ENCODE data around the gene ZNRF3. TPM values are rescaled to one million over a fixed set of nuclear protein-coding genes. Genes with fewer than 3 reads are reported as not detected.

Gene ZNRF3
- total and polyA plus RNA-seq, 8 donors = 8.8 to 30.4 (median 27.2) TPM

GRCh38 chr22:28931844-28932567 is 48.6 kb downstream of the ZNRF3 start:
- no peak for DNase-seq
- intact Hi-C loops (cut with DNase I) = no loop called here
- Histone ChIP-seq H3K36me3 (no peaks in the 10 kb centered on the region), H3K27me3 (no peaks in the 10 kb centered on the region), H3K27ac (no peak overlapping the region), H3K4me3 (no peak overlapping the region), H3K4me1 (peaks cover 0 to 2% of the 10 kb centered on the region in 2 donors), H3K9me3 (no peaks in the 10 kb centered on the region)
- ATAC-seq = no peak
- TF ChIP-seq, protein P1, sequence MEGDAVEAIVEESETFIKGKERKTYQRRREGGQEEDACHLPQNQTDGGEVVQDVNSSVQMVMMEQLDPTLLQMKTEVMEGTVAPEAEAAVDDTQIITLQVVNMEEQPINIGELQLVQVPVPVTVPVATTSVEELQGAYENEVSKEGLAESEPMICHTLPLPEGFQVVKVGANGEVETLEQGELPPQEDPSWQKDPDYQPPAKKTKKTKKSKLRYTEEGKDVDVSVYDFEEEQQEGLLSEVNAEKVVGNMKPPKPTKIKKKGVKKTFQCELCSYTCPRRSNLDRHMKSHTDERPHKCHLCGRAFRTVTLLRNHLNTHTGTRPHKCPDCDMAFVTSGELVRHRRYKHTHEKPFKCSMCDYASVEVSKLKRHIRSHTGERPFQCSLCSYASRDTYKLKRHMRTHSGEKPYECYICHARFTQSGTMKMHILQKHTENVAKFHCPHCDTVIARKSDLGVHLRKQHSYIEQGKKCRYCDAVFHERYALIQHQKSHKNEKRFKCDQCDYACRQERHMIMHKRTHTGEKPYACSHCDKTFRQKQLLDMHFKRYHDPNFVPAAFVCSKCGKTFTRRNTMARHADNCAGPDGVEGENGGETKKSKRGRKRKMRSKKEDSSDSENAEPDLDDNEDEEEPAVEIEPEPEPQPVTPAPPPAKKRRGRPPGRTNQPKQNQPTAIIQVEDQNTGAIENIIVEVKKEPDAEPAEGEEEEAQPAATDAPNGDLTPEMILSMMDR (IDR thresholded peaks at IDR 0.05) = no peak

DNA sequence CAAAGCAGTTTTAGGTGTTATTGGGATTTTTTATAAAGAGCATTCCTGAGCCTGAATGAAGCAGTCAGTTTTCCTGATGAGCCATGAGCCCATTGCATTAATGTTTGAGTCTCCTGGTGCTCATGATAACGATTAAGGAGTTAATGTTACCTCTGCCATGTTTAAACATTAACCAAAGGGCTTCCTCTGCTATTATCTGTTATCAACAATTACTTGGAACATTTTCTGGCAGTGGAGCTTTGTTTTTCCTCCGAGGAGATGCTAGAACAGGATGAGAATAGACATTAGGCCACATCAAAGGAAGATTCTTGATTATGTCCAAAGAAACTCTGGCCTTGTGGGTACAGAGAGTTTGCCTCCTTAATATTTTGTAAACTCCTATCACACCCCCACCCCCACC is 49.9 kb downstream of the ZNRF3 start:
- no peaks in the 10 kb centered on the region for H3K9me3 ChIP-seq
- H3K27ac ChIP-seq = no peak overlapping the region
- TF ChIP-seq, protein P1 (IDR thresholded peaks at IDR 0.05) = no peak

DNA sequence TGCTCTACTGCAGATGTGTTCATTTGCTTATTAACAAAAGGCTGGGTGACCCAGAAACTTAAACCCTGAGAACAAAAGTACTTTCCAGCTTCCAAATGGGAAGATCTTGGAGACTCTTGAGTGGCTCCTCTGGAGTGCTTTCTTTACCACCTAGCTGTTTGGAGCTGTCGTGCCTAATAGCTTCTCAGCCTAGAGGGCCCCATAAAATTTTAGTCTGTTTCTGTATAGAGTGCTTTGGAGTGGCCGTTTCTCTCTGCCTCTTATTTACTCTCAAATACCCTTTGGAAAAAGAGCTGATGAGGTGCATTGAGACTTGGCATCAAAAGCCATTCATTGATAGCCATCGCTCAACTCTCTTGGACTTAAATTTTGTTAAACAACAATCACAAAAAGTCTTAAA is 50.7 kb downstream of the ZNRF3 start:
- ATAC-seq (peak; percentile 31), DNase-seq (no peak)
- Histone ChIP-seq H3K36me3 (no peaks in the 10 kb centered on the region), H3K9me3 (no peaks in the 10 kb centered on the region), H3K27ac (no peak overlapping the region), H3K27me3 (no peaks in the 10 kb centered on the region), H3K4me1 (peaks cover 0 to 2% of the 10 kb centered on the region in 2 donors), H3K4me3 (no peak overlapping the region)
- intact Hi-C loops (cut with DNase I) = no loop called here
- TF ChIP-seq, protein P1 (IDR thresholded peaks at IDR 0.05) = no peak

More for the DNA sequence above, 49.9 kb downstream of the ZNRF3 start:
- DNase-seq = no peak
- no peaks in the 10 kb centered on the region for H3K27me3 ChIP-seq
- peaks cover 0 to 2% of the 10 kb centered on the region in 2 donors for H3K4me1 ChIP-seq
- H3K4me3 ChIP-seq = no peak overlapping the region
- no peak for ATAC-seq
- intact Hi-C loops (cut with DNase I) = no loop called here
- no peaks in the 10 kb centered on the region for H3K36me3 ChIP-seq

GRCh38 chr22:28935140-28935539 is 51.8 kb downstream of the ZNRF3 start:
- no peaks in the 10 kb centered on the region for H3K36me3 ChIP-seq
- H3K4me1 ChIP-seq = peaks cover 0 to 2% of the 10 kb centered on the region in 2 donors
- intact Hi-C loops (cut with DNase I) = no loop called here
- no peaks in the 10 kb centered on the region for H3K9me3 ChIP-seq
- TF ChIP-seq, protein P1 (IDR thresholded peaks at IDR 0.05) = no peak
- ATAC-seq = no peak
- DNase-seq = no peak
- H3K27ac ChIP-seq = no peak overlapping the region
- H3K27me3 ChIP-seq = no peaks in the 10 kb centered on the region
- H3K4me3 ChIP-seq = no peak overlapping the region

DNA sequence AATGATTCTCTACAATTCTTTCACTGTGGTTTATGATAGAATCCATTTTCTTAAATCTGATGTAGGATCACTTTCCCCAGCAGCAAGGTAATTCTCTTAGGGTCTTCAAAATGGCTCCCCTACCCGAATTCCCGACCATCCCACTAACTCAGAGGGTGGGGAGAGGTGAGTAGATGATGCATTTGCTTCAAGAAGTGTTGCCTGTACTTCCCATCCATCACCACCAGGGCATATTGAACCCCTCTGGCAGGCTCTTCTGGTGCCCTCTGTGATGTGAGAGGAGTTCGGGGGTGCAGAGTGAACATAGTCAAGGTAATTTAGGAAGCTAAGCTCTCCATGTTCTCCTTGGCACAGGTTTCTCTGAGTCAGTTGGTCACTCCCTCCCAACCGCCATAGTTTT is 52.3 kb downstream of the ZNRF3 start:
- ATAC-seq = no peak
- intact Hi-C loops (cut with DNase I) = no loop called here

More for the DNA sequence above, 52.3 kb downstream of the ZNRF3 start:
- Histone ChIP-seq H3K36me3 (no peaks in the 10 kb centered on the region), H3K4me1 (peaks cover 0 to under 1% of the 10 kb centered on the region in 2 donors), H3K4me3 (no peak overlapping the region), H3K27me3 (no peaks in the 10 kb centered on the region), H3K9me3 (no peaks in the 10 kb centered on the region), H3K27ac (no peak overlapping the region)
- TF ChIP-seq, protein P1 (IDR thresholded peaks at IDR 0.05) = no peak
- no peak for DNase-seq
